GM18868 (cell line): ENCODE measurements around the gene TIGD3.

Source experiments
- ATAC-seq: cut with Tn5 transposase; IDR thresholded peaks from one replicate; pipeline ENCODE4 v1.9.1; 2021; ENCODE audit warnings: mild to moderate bottlenecking, moderate library complexity; ENCODE audit not compliant: unreplicated experiment

TIGD3 gene, protein sequence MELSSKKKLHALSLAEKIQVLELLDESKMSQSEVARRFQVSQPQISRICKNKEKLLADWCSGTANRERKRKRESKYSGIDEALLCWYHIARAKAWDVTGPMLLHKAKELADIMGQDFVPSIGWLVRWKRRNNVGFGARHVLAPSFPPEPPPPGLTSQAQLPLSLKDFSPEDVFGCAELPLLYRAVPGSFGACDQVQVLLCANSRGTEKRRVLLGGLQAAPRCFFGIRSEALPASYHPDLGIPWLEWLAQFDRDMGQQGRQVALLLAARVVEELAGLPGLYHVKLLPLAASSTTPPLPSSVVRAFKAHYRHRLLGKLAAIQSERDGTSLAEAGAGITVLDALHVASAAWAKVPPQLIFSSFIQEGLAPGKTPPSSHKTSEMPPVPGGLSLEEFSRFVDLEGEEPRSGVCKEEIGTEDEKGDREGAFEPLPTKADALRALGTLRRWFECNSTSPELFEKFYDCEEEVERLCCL

DNA sequence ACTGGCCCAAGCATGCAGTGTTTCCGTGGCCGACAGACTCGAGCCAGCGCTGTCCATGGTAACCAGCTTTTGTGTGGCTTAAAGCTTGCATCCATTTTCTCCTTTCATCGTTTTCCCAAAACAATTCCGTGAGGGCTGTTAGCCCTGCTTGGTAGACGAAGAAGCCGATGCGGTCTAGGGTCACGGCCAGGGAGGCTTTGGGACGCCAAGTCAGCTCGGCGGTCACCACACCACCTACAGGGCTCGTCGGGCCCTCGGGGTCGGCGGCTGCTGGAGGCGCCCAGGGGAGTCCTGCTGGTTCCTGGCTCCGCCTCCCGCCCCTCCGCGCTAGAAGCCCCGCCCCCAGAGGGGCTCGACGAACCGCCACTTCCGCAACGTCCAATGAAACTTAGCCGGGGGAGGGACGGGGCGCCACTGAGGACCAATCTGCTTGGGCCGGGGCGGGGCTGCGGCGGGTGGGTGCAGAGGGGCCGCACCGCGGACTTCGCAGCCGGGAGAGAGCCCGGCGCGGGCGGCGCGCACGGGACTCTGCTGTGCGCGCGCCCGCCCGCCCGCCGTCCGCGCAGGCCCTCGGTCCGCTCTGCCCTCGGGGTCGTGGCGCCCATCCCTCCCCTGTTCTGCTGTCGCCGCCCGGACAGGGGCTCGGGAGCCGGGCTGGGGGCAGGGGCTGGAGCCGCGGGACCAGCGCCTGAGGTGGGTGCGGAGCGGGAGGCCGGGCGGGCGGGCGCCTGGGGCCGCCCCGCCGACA, at the start of gene TIGD3:
TSS of gene TIGD3 (plus strand) at position 487 of the 748 bp plus-strand sequence. CDS start 1,058 bp downstream, outside the sequence.
- ATAC-seq = peak; percentile 88

DNA sequence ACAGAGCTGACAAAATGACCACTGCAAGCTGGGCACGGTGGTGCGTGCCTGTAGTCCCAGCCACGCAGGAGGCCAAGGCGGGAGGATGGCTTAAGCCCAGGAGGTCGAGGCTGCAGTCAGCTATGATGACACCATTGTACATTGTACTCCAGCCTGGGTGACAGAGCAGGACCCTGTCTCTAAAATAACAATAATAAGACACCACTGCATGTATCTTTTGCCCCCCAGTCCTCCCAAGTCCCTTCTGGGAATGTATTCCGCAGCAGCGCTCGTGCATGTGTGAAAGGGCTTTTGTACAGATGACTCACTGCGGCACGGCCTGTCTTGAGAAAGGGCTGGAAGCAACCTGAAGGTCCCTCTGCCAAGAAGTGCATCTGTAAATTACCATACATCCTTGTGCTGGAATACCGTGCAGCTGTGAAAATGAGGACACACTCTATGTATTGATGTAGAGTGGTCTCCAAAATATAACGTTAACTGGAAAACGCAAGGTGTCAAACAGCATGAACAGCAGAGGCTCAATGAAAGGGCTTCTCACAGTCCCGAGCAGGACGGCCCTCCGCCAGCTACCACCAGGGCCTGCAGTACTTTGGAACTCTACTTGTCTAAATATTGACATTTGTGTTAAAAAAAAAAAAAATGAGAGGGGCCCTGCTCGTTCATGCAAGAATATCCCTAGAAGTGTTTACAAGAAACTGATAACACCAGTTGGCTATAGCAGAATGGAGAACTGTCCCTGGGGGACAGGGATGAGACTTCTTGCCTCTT, 48.9 kb upstream of the TIGD3 start:
- no peak for ATAC-seq

DNA sequence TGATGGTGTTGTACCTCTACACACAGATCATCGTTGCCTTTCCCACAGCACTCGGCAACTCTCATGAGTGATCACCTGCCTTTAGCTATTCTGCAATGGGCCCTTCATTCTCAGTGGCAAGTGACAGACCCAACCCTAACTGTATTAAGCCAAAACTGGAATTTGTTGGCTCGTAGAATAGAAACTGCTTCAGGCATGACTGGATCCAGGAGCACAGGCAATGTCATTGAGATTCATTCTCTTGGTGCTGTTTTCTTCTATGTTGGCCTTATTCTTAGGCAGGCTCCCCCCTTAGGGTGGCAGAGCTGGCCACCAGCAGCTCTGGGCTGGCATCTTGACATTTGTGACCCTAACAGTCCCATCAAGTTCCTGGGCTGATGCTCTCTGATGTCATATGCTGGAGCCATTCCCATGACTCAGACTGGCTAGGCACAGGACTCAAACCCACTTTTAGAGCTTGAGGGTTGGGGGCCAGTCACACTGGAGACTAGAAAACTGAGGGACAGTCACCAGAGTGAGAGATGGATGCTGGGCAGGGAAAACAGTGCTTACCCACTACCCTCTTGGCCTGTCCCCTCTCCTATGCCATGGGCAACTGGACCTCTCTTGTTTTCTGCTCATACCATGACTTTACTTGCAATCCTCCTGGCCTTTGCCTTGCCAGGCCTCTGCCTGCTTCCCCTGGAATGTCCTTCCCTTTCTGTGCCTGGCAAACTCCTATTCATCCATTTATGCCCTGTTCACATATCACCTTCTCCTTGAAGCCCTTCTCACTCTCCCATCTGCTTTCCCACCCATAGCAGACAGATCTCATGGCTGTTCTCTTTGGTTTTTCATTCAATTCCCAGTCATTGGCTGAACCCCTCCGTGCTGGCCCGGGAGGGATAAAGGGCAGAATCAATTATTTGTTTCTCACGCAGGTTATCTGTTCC, 47.0 kb upstream of the TIGD3 start:
- no peak for ATAC-seq

DNA sequence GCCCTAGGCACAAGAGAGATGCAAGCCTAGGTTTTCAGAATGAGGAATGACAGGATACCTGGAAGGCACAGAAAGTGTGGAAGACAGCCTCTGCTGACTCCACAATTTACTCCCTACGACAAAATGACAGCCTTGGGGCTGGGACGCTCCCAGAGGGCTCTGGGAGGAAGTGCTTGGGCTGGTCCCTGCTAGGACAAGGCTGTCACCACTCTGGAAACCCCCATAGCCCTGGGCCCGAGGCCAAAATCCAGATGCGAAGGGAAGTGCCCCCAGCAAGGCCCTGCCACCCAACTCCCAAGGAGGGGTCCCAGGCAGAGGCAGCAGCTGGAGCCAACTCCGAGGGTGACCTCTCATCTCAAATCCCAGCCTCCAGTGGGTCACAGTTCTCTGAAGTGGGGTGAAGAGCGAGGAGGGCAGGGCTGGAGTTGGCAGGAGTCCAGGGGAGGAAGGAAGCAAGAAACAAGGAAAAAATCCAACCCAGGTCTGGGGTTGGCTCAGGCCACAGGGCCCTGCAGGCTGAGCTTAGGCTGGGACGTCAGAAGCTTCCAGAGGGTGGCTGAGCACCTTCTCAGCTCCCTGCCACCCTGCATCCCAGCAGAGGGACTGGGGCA, 46.2 kb upstream of the TIGD3 start:
- ATAC-seq = no peak

DNA sequence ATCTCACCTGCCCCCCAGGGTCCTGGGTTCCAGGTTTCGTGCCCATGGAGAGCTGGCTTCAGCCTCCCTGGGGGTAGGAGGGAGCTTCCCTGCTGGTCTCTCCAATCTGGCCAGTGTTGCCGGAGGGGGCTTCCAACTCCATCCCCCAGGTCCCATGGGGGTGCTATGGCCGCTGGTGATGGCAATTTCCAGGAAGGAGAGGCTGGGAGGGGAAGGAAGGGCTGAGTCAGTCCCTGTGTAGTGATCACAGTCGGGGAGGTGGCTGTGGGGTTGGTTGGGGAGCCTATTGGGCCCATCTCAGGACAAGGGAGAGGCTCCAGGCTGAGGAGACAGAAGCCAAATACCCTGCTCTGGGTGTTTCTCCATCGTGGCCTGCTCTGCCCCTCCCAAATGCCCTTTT, 45.5 kb upstream of the TIGD3 start:
- no peak for ATAC-seq

DNA sequence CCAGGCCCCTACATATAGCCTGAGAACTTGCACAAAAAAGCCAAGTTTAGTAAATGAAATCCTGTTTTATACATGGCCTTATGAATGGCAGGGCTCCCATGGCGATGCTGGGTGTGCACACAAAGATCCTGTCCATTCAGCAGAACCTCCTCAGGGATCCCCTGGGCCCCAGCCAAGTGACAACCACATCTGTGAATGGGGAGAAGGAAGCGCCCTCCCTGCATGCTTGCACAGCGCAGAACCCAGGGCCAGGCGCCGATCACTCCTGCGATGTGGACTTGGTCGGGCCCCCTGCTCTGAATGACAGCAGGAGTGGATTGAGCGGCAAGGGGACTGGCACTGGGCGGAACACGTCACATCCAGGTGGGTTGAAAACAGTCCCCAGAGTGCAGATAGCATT, 44.3 kb upstream of the TIGD3 start:
- ATAC-seq = no peak

DNA sequence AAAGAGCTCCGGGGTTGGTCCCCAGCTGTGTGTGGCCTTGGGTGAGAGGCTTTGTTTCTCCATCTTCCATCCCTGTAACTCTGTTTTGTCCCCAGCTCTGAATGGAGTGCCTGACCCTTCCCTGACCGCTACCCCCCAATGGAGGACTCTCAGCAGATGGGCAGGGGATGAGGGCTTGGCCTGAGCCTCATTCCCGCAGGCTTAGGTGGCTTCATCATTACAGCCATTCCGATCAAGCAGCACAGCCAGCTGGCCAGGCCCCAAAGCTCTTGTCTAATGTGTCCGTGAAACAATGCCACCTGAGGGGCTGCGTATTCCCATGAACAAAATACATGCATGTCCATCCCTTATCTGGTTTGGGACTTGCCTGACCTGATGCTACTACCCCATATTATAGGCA, 43.8 kb upstream of the TIGD3 start:
- no peak for ATAC-seq

DNA sequence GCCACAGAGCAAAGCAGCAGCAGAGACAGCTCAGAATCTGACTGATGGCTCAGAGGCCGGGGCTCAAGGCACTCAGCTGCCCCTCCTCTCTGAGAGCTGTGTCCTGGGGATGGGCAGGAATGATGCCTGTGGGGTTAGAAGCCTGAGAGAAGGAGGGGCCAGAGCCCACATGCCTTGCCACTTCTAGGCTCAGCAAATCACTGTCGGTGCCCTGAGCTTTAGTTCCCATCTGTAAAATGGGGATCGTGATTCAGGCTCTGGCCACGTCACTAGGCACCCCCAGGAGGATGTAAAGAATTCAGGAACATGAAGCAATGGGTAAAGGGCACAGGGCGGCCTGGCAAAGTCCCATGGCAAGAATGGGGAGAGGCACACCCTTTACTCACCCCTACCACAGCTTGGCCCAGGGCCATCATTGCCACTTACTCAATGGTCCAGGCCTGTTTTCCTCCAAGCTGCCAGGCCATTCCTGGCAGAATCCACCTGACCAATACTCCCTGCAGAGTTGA, 43.3 kb upstream of the TIGD3 start:
- no peak for ATAC-seq

DNA sequence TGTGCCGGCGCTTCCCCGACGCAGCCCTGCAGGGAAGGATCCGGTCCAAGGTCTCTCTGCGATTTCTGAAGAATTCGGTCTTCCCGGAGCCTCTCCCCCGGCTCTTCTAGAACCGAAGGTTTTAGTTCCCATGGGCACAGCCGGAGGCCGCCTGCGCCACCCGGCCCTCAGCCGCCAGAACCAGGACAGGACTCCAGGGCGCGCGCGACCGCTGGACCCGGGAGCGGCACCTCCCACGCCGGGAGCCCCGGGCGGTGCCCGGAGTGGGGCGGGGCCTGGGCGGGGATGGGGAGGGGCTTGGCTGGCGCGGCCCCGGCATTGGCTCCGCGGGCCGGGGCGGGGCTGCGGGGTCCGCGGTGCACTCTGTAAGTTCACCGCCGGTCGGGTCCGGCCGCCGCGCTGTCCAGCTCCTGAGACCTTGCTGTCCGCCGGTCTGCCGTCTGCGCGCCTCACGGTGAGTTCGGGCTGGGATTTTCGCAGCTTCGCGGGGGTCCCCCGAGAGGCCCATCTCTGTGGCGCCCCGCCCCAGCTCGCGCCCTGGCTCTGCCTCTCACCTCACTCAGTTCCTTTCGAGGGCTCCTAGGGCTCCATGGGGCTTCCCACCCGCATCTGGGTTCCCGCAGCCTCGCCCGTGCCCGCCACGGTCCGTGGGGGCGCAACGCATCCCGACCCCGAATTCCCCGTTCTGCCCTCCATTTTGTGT, 39.9 kb upstream of the TIGD3 start, which contains the start of gene CDC42EP2:
TSS of gene CDC42EP2 (plus strand) at position 366 of the 703 bp plus-strand sequence. CDS start 6,033 bp downstream, outside the sequence.
- peak; percentile 75 for ATAC-seq

DNA sequence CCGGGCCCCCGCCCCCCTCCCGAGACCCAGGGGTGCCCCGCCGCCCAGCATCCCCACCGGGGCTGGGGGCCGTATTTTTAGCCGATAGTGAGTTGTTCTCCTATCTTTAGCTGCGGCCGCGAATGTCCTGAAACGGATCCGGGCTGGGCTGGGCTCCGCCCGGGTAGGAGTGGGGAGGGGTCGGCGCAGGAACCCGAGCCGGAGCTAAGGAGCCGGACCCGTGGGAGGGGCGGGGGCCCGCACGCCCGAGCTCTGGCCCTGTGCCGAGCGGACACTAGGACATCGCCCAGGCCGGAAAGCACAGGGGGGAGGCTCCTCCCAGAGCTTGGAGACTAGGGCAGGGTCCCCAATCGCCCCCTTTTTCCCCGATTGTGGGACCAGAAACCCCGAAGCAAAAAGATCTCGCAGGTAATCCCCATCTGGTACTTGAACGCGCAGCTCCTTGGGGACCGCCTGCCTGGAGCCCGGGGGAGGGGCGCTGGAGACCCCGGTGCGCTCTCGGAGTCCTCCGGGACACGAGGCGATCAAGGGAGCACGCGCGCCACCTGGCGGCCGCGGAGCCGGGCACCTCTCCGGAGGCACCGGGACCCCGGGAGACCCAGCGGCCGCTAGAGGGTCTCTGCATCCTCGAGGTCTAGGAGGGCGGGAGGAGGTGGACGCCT, 39.2 kb upstream of the TIGD3 start:
- ATAC-seq = peak; percentile 49

DNA sequence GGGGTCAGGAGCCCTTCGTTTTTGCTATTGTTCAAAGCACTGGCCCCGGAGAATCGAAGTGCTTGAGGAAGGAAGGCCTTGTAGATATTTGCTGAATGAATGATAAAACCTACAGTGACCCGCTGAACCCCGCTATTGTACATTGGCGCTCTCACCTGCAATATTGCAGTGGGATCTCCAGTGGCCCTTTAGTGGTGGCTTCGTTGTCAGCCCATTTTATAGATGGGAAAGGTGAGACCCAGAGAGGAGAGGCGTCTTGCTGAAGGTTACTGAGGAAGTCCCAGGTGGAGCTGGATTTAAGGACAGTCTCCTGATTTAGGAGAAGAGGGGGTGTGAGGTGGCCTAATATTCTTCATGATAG, 38.7 kb upstream of the TIGD3 start:
- ATAC-seq = no peak

DNA sequence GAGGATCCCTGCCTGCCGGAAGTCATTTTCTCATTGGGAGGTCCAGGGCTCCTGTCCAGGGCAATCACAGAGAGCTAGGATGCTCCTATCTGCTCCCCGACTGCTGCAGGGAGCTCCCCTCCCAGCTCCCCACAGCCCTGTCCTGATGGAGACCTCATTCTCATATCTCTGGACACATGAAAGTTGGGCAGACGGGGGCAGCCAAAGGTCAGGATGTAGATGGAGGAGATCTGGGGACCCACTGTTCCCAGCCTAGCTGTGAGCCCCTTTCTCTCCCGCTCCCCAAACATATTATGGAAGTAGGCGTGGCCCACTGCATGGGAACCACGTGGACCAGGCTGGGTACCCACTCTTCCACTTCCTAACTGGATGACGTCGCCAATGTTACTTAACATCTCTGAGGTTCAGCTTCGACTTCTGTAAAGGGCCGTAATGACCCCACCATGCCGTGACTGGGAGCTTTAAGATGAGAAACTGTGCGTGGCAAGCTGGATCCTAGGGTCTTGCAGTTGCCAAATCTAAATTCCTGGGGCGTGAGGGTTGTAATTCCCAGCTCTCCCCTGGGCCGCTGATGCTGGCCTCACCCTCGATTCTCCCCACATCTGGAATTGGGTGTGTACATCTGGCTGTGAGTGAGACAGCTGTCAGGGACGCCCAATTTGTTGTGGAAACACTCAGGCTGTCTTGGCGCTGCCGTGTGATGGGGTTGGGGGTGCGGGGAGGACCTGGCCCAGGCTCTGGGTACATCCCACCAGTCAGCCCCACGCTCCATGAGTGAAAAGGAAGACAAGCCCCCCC, 38.1 kb upstream of the TIGD3 start:
- ATAC-seq = no peak

DNA sequence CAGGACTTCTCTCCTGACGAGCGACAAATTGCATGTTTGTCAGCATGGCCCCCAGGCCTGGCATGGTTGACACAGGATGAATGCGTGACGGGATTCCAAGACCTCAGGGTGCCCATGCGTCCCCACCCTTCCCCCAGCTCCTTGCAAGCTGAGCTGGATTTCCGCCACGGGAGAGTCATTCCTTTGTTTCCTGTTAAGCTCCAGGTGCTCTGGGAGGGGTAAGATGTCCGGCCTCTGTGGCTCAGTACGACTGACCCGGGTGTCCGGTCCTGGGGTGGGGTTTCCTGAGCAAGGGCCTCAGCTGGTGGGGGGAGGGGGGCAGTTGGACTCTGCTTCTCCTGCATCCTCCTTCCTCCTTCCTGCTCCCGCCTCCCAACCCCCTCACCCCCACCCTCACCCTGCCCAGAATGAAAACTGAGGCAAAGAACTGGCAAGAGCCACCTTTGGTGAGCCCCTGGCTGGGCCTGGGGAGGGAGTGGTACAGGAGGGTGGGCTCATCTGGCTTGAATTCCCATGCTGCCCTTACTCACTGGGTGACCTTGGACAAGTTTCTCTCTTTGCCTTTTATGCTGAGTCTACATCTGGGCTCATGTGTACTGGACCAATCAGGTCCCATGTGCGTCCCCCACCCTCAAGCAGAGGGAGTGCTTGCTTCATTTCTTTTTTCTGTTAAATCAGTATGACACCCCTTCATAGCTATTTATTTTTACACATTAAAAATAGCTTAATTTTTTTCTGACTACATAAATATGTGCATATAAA, 37.3 kb upstream of the TIGD3 start:
- ATAC-seq = no peak

DNA sequence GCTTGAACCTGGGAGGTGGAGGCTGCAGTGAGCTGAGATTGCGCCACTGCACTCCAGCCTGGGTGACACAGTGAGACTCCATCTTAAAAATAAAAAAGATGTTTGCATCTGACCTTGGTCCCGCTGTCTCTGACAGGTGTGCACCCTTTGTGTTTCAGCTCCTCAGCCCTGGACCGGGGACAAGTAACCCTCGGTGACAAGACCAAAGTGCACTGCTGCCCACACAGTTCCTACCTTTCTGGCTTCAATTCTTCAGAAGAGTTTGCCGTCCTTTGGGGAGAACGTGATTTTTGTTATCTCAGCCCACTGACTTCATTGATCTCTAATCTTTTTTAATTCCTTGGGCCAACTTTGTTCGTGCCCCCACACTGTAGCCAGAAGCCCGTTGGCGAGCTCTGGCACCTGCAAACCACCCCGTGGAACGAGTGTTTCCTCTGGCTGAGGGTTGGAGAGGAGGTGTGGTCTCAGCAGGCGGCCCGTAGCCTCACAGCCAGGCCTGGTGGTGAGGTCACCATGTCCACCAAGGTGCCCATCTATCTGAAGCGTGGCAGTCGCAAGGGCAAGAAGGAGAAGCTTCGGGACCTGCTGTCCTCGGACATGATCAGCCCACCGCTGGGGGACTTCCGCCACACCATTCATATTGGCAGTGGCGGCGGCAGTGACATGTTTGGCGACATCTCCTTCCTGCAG, 34.0 kb upstream of the TIGD3 start:
- no peak for ATAC-seq

DNA sequence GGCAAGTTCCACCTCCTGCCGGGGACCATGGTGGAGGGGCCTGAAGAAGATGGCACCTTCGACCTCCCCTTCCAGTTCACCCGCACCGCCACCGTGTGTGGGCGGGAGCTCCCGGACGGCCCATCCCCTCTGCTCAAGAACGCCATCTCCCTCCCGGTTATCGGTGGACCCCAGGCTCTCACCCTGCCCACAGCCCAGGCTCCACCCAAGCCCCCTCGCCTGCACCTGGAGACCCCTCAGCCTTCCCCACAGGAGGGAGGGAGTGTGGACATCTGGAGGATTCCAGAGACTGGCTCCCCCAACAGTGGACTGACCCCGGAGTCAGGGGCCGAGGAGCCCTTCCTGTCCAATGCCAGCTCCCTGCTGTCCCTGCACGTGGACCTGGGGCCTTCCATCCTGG, 33.5 kb upstream of the TIGD3 start:
- ATAC-seq = no peak

DNA sequence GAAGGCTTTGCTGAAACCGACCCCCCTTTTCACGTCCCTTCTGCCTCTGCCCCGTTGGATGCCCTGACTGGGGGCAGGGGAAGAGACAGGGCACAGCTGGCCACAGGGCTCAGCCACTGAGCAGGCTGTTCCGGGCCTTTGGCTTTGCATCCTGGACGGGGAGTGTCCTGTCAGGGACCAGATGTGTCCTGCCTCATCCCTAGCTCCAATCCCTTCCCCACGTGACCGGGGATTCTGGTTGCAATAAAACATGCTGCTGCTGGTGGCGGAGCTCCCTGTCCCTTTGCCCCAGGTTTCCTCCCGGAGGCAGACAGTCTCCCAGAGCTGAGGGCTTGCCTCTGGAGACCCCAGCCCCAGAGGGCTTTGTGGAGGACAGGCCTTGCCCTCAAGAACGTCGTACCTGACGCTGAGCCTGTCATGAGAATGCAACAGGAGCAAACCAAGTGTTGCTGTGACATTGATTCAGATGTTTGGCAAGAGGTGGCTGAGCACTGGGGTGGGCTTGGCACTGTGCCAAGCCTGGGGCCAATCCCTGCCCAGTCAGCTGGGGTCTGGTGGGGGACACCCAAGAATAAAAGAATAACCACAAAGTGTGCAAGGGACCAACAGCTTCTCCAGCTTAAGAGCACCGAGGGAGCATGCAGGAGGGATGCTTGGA, 32.6 kb upstream of the TIGD3 start:
- ATAC-seq = no peak
